IMR-90 (cell line): ENCODE data around the gene ARHGEF33. TPM values are rescaled to one million over a fixed set of nuclear protein-coding genes. Genes with fewer than 3 reads are reported as not detected.

Experiments used
- ATAC-seq: fragments of 200-7000 bp; cut with Tn5 transposase; 2 replicates; pipeline ENCODE4 v1.9.1; 2020; ENCODE audit warnings: low read depth, mild to moderate bottlenecking, moderate library complexity
- BruUV-seq: library from RNA; stranded (reverse); fragments of 400-500 nt; replicated peaks from 2 replicates; lab custom pipeline; 2021; lab: Mats Ljungman, UMichigan
- CTCF ChIA-PET: fragments of 300-600 bp; formaldehyde crosslinking; extraction: SDS; loops from one replicate; lab custom pipeline; 2021; ENCODE audit warnings: antibody characterized with exemption; lab: Yijun Ruan, JAX
- POLR2A ChIA-PET: fragments of 300-600 bp; sonication (Branson Sonifier 250); formaldehyde crosslinking; loops from one replicate; lab custom pipeline; 2022; ENCODE audit warnings: antibody characterized with exemption; ENCODE audit not compliant: unreplicated experiment; lab: Charles Lee
- DNase-seq: peaks from one replicate; pipeline ENCODE4 v3.0.0; 2013
- H2AFZ ChIP-seq: replicated peaks from 2 replicates; pipeline ENCODE3; 2013; ENCODE audit warnings: low read length, mild to moderate bottlenecking; ENCODE audit not compliant: poor library complexity
- H2AK5ac ChIP-seq: 2 replicates; pipeline ENCODE4 v1.6.1; 2013; ENCODE audit warnings: low read depth, low read length, inconsistent platforms
- H2AK9ac ChIP-seq: replicated peaks from 2 replicates; pipeline ENCODE3; 2013; ENCODE audit warnings: mild to moderate bottlenecking, low read depth, low read length, moderate library complexity; ENCODE audit not compliant: poor library complexity
- H2BK120ac ChIP-seq: 2 replicates; pipeline ENCODE4 v1.6.1; 2013; ENCODE audit warnings: low read depth, low read length, inconsistent platforms
- H2BK15ac ChIP-seq: 3 replicates; pipeline ENCODE4 v1.6.1; 2013; ENCODE audit warnings: low read depth, low read length, inconsistent platforms
- H2BK20ac ChIP-seq: 2 replicates; pipeline ENCODE4 v1.6.1; 2013; ENCODE audit warnings: low read depth, mild to moderate bottlenecking, inconsistent platforms, low read length, moderate library complexity
- H2BK5ac ChIP-seq: 2 replicates; pipeline ENCODE4 v1.6.1; 2013; ENCODE audit warnings: mild to moderate bottlenecking, low read depth, low read length, inconsistent platforms; ENCODE audit not compliant: poor library complexity, severe bottlenecking
- H3K14ac ChIP-seq: replicated peaks from 2 replicates; pipeline ENCODE4 v1.6.1; 2013; ENCODE audit warnings: low read depth, low read length, inconsistent platforms
- H3K18ac ChIP-seq: 2 replicates; pipeline ENCODE4 v1.6.1; 2013; ENCODE audit warnings: low read depth, low read length, control low read depth
- H3K23ac ChIP-seq: 2 replicates; pipeline ENCODE4 v1.6.1; 2013; ENCODE audit warnings: low read depth, low read length, inconsistent platforms
- H3K27ac ChIP-seq: 2 replicates; pipeline ENCODE4 v1.5.1; 2013; ENCODE audit warnings: mild to moderate bottlenecking, control low read depth, low read length; ENCODE audit not compliant: insufficient read depth
- H3K27me3 ChIP-seq: 2 replicates; pipeline ENCODE4 v1.6.1; 2013; ENCODE audit warnings: low read length; ENCODE audit not compliant: control insufficient read depth, insufficient read depth
- H3K36me3 ChIP-seq: 2 replicates; pipeline ENCODE4 v1.6.1; 2013; ENCODE audit warnings: low read length, mixed read lengths; ENCODE audit not compliant: control insufficient read depth, insufficient read depth
- H3K4ac ChIP-seq: 2 replicates; pipeline ENCODE4 v1.6.1; 2013; ENCODE audit warnings: low read depth, low read length, inconsistent platforms
- H3K4me1 ChIP-seq: 2 replicates; pipeline ENCODE4 v1.6.1; 2013; ENCODE audit warnings: low read length, mixed read lengths; ENCODE audit not compliant: control insufficient read depth, insufficient read depth
- H3K4me2 ChIP-seq: 2 replicates; pipeline ENCODE4 v1.6.1; 2013; ENCODE audit warnings: low read depth, mild to moderate bottlenecking, control low read depth, low read length, moderate library complexity
- H3K4me3 ChIP-seq: 2 replicates; pipeline ENCODE4 v1.5.1; 2013; ENCODE audit warnings: low read depth, mild to moderate bottlenecking, control low read depth, low read length, moderate library complexity; ENCODE audit not compliant: insufficient read depth
- H3K56ac ChIP-seq: 2 replicates; pipeline ENCODE4 v1.6.1; 2013; ENCODE audit warnings: low read length, inconsistent platforms; ENCODE audit not compliant: insufficient read depth; ENCODE audit errors: extremely low read depth
- H3K79me1 ChIP-seq, 2 experiments: 2 replicates each; pipeline ENCODE4 v1.6.1; 2013; ENCODE audit warnings: low read length in 2 of 2, inconsistent platforms in 1 of 2, low read depth in 1 of 2
- H3K9ac ChIP-seq: 2 replicates; pipeline ENCODE4 v1.6.1; 2013; ENCODE audit warnings: low read depth, low read length, control low read depth
- H3K9me1 ChIP-seq: 2 replicates; pipeline ENCODE4 v1.6.1; 2013; ENCODE audit warnings: low read length, inconsistent platforms; ENCODE audit not compliant: insufficient read depth
- H3K9me3 ChIP-seq: 2 replicates; pipeline ENCODE4 v1.6.1; 2013; ENCODE audit warnings: low read length; ENCODE audit not compliant: control insufficient read depth, insufficient read depth
- H4K20me1 ChIP-seq: 2 replicates; pipeline ENCODE4 v1.6.1; 2013; ENCODE audit warnings: low read length, inconsistent platforms; ENCODE audit not compliant: insufficient read depth
- H4K5ac ChIP-seq: 2 replicates; pipeline ENCODE4 v1.6.1; 2013; ENCODE audit warnings: mild to moderate bottlenecking, low read depth, low read length, control low read depth
- H4K8ac ChIP-seq, 2 experiments: 2 replicates each; pipeline ENCODE4 v1.6.1; 2013; ENCODE audit warnings: low read depth in 2 of 2, low read length in 2 of 2, control low read depth in 1 of 2, inconsistent platforms in 1 of 2
- H4K91ac ChIP-seq: 2 replicates; pipeline ENCODE4 v1.6.1; 2013; ENCODE audit warnings: low read depth, low read length, inconsistent platforms; ENCODE audit not compliant: insufficient read depth
- BHLHE40 ChIP-seq: fragments of 150-350 bp; IDR thresholded peaks from 2 replicates; pipeline ENCODE4 v1.6.1; 2016; ENCODE audit warnings: mild to moderate bottlenecking, low read depth, low read length
- MAFK ChIP-seq: IDR thresholded peaks from 2 replicates; pipeline ENCODE4 v1.6.1; 2012; ENCODE audit warnings: low read depth, low read length, improper control_type of control experiment
- MAZ ChIP-seq: IDR thresholded peaks from 2 replicates; pipeline ENCODE4 v1.6.1; 2012; ENCODE audit warnings: low read depth, mild to moderate bottlenecking, low read length, improper control_type of control experiment, moderate library complexity, borderline replicate concordance
- MXI1 ChIP-seq: IDR thresholded peaks from 2 replicates; pipeline ENCODE4 v1.6.1; 2012; ENCODE audit warnings: low read depth, mild to moderate bottlenecking, low read length, moderate library complexity, borderline replicate concordance
- NFE2L2 ChIP-seq: fragments of 150-350 bp; IDR thresholded peaks from 2 replicates; pipeline ENCODE4 v1.6.1; 2016; ENCODE audit warnings: low read depth, mild to moderate bottlenecking, low read length
- SMC3 ChIP-seq: fragments of 150-350 bp; IDR thresholded peaks from 2 replicates; pipeline ENCODE4 v1.6.1; 2016; ENCODE audit warnings: low read depth, mild to moderate bottlenecking, antibody characterized with exemption, low read length, moderate library complexity
- WGBS, 2 experiments: methylation state at CpG; one replicate each; pipeline versions ENCODE4 v1.1.5 to v1.1.7; 2013; ENCODE audit warnings: missing lambda C conversion rate in 2 of 2; ENCODE audit not compliant: insufficient read length in 1 of 2; ENCODE audit errors: extremely low coverage in 2 of 2; 5-methylcytosine and 5-hydroxymethylcytosine counted together
- dilution Hi-C: fragments of 300-500 bp; cut with HindIII; formaldehyde crosslinking; loops from one replicate; pipeline ENCODE4 v1.14.3; 2018; ENCODE audit warnings: low sequenced_read_pairs; ENCODE audit not compliant: unreplicated experiment
- in situ Hi-C: fragments of 300-500 bp; cut with MboI; formaldehyde crosslinking; loops from 3 replicates; pipeline ENCODE4 v1.14.3; 2019; ENCODE audit warnings: low sequenced_read_pairs, inconsistent platforms, mixed read lengths
- intact Hi-C: fragments of 100-400 bp; cut with micrococcal nuclease; formaldehyde crosslinking; loops from 2 replicates; pipeline ENCODE4 v1.10.0; 2022
- polyA plus RNA-seq, 3 experiments: library from polyadenylated mRNA; depleted of rRNA; stranded (reverse); fragments of >200 nt; gene quantifications; 2 replicates each; pipeline ENCODE4 v1.2.3, GENCODE V29; 2012; ENCODE audit warnings: low replicate concordance in 1 of 3
- total RNA-seq: library from RNA; depleted of rRNA; stranded (reverse); fragments of >200 nt; gene quantifications from 2 replicates; pipeline ENCODE4 v1.2.3, GENCODE V29; 2012
- TF ChIP-seq, protein P1 (sequence below): conservative IDR thresholded peaks from 2 replicates; pipeline ENCODE4 v1.5.1; 2012; ENCODE audit warnings: mild to moderate bottlenecking, low read depth, low read length, improper control_type of control experiment

ARHGEF33 gene
- total and polyA plus RNA-seq, 2 of the 4 experiments (the other 2 are of a cell fraction) = 0.18 to 0.21 TPM

DNA sequence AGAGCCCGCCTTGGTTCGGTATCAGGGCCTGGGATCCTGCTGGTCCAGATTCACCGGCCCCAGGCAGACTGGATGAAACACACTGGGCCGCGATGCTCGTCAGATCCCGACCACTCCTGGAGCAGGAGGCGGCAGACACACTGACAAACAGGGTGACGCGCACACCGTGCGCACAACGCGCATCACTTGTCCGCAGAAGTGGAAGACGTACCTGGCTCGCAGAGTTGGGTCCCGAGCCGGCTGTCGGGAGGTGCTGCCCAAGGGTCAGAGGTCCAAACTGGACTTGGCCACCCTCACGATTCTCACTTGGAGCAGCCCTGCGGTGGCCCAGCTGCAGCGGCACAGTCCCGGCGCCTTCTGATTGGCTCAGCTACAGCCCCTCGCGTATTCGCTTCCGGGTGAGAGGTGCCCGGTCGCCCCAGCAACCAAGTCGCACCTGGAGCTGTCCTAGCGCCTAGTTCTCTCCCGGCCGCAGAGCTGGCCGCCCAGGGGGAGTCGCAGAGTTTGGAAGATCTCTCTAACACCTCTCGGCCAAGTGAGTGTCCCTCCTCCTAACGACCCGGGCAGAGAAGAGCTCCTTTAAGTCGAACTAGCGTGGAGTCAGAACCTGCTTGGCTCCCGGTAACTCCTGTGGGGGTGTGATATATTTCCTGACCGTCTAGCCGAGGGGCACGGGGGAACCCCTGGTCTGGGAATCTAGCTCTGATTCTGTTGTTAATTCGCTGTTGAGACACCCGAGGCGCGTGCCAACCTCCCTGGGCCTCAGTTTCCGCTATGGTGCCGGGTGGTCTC, 13.9 kb upstream of the ARHGEF33 start, which contains the start of the genes DHX57 and MORN2:
Gene DHX57 (minus strand): TSS at position 359 of the 792 bp plus-strand sequence. CDS start 7,529 bp downstream, outside the sequence.
Gene MORN2 (plus strand): TSS at position 401 of the 792 bp plus-strand sequence.
- H2BK15ac ChIP-seq = no peak within 1 kb of the TSS
- peak; percentile 73 for TF ChIP-seq MXI1
- no peak for TF ChIP-seq NFE2L2
- peak; percentile 37 for TF ChIP-seq BHLHE40
- no peak for TF ChIP-seq MAFK
- TF ChIP-seq, protein P1, sequence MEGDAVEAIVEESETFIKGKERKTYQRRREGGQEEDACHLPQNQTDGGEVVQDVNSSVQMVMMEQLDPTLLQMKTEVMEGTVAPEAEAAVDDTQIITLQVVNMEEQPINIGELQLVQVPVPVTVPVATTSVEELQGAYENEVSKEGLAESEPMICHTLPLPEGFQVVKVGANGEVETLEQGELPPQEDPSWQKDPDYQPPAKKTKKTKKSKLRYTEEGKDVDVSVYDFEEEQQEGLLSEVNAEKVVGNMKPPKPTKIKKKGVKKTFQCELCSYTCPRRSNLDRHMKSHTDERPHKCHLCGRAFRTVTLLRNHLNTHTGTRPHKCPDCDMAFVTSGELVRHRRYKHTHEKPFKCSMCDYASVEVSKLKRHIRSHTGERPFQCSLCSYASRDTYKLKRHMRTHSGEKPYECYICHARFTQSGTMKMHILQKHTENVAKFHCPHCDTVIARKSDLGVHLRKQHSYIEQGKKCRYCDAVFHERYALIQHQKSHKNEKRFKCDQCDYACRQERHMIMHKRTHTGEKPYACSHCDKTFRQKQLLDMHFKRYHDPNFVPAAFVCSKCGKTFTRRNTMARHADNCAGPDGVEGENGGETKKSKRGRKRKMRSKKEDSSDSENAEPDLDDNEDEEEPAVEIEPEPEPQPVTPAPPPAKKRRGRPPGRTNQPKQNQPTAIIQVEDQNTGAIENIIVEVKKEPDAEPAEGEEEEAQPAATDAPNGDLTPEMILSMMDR = no peak
- TF ChIP-seq SMC3 = no peak
- TF ChIP-seq MAZ = no peak
- POLR2A ChIA-PET = no interaction called here
- no peaks in the 10 kb centered on the region for H3K9me3 ChIP-seq
- no peaks in the 10 kb centered on the region for H3K27me3 ChIP-seq
- peak within 1 kb of the TSS; percentile 52 for H3K27ac ChIP-seq
- H3K9ac ChIP-seq = peak within 1 kb of the TSS; percentile 80
- CTCF ChIA-PET = no interaction called here
- intact Hi-C loops = loop anchor here (10.0 kb wide), 1 partner anchor 119 kb away; no protein-coding TSS in a partner anchor
- 0% methylated on average over 25 of the region's 52 CpGs; no CpG with 5 or more reads in 1 of the 2 experiments for WGBS, 2 experiments
- H3K23ac ChIP-seq = peak within 1 kb of the TSS; percentile 91
- BruUV-seq = no TSS peak
- peak within 1 kb of the TSS; percentile 82 for H3K4ac ChIP-seq
- peak within 1 kb of the TSS; percentile 76; the same call in 1 of the 2 replicates for H4K91ac ChIP-seq
- H3K79me1 ChIP-seq = peaks cover 10 to 30% of the 10 kb centered on the region in 2 experiments; a peak in 3 of 4 replicates
- H2BK120ac ChIP-seq = 0 out of 2 replicates have a peak within 1 kb of the TSS, but pooled peaks have one; percentile 17
- H2BK20ac ChIP-seq = no peak within 1 kb of the TSS
- dilution Hi-C loops = no loop called here
- H4K5ac ChIP-seq = peak within 1 kb of the TSS; percentile 93
- peak within 1 kb of the TSS; percentile 63 for H2BK5ac ChIP-seq
- H2AK5ac ChIP-seq = no peak within 1 kb of the TSS
- peak within 1 kb of the TSS; percentile 89 for H3K14ac ChIP-seq
- peak within 1 kb of the TSS; percentile 23 for H2AK9ac ChIP-seq
- in situ Hi-C loops = no loop called here
- no peaks in the 10 kb centered on the region for H3K36me3 ChIP-seq
- peak; percentile 74 for DNase-seq
- peak within 1 kb of the TSS; percentile 93 for H3K4me2 ChIP-seq
- peak within 1 kb of the TSS; percentile 36; the same call in 1 of the 2 replicates for H3K56ac ChIP-seq
- ATAC-seq = peak; percentile 98
- peak within 1 kb of the TSS; percentile 99 for H2AFZ ChIP-seq
- 0 out of 2 replicates have a peak, but pooled peaks cover 3% of the 10 kb centered on the region for H3K9me1 ChIP-seq
- H3K4me1 ChIP-seq = no peaks in the 10 kb centered on the region
- no peaks in the 10 kb centered on the region for H4K20me1 ChIP-seq
- H3K4me3 ChIP-seq = peak within 1 kb of the TSS; percentile 89
- peak within 1 kb of the TSS; percentile 84 for H3K18ac ChIP-seq
- H4K8ac ChIP-seq = peak within 1 kb of the TSS; percentile 78 to 94
